ENCODE measurements around the gene DDX20.
"Not testable (repeated sequence)": the region's sequence is repeated elsewhere in the genome, so short reads cannot be mapped to it uniquely, and the experiment has no call there.

Gene DDX20

GRCh38 chr1:111789666-111790316, 34.1 kb downstream of the DDX20 start:
- DNase-seq (ENCODE audit: low read depth in 2 of 2): no peak

- no peak for DNase-seq (ENCODE audit: low read depth in 2 of 2)
These were observed 36.1 kb downstream of the DDX20 start for GRCh38 chr1:111791776-111792175.

DNA sequence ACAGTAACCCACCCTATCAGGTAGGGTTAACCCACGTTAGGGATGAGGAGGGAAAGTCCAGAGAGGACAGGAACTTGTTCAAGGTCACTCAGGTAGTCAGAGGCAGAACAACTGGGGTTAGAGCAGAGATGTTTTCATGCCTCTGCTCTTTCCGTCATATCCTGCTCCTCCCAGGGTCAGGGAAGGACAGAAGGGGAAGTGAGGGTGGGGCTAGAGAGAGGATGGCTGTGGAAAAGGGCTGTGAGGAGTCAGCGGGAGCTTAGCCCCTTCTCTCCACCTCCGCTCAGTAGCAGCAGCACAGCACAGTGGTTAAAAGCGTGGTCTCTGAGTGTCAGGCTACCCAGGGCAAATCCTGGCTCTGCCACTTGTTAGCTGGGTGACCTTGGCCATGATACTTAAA, 36.5 kb downstream of the DDX20 start:
- no peak for DNase-seq (ENCODE audit: low read depth in 2 of 2)

DNA sequence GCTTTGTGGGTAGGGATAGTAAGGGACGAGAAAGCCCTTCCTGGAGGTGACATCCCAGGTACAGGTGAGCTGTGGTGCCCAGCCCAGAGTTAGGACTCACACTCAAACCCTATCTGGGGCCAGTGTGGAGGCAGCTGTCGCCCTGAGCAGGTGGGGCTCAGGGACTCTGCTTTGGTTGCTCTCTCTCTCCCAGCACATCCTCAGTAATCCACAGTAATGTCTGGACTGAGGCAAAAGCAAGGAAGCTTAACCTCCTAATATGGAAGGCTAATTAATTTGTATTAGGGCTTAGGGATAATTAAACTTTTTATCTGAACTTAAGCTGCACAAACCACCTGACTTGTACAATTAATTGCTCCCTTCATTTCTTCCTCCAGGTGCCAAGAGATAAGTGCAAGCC, 38.2 kb downstream of the DDX20 start:
- DNase-seq (ENCODE audit: low read depth in 2 of 2): no peak

DNA sequence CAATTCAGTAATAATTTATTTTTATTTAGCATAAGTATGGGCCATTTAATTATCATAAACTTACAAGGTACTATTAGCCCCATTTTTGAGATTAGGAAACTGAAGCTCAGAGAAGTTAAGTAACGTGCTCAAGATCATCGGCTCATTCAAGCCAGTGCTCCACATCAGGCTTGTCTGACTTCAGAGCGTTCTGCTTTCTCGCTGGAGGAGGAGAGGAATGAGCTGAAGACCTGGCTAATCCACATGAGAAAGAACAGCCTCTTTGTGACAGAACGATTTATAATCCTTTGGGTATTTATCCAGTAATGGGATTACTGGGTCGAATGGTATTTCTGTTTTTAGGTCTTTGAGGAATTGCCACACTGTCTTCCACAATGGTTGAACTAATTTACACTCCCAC, 39.7 kb downstream of the DDX20 start:
- no peak for DNase-seq (ENCODE audit: low read depth in 2 of 2)

DNA sequence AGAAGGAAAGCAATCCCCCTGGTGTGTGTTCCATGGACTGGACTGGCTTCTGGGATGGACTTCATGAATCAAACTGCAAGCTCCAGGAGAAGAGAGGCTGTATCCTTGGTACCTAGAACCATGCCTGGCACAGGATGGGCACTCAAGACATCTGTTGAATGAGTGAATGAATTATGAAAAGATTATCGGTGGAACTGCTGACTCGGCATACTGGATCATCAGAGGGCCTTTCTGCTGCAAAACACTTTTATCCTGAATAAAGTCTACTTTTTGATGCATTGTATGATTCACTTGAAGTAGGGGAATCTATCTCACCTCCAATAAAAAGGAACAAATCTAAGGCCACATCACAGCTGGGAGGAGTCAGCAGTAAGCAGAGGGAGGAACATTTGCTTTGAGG, 42.9 kb downstream of the DDX20 start:
- DNase-seq (ENCODE audit: low read depth in 2 of 2): no peak

GRCh38 chr1:111799722-111800121, 44.0 kb downstream of the DDX20 start:
- DNase-seq (ENCODE audit: low read depth in 2 of 2): not testable (repeated sequence)

DNA sequence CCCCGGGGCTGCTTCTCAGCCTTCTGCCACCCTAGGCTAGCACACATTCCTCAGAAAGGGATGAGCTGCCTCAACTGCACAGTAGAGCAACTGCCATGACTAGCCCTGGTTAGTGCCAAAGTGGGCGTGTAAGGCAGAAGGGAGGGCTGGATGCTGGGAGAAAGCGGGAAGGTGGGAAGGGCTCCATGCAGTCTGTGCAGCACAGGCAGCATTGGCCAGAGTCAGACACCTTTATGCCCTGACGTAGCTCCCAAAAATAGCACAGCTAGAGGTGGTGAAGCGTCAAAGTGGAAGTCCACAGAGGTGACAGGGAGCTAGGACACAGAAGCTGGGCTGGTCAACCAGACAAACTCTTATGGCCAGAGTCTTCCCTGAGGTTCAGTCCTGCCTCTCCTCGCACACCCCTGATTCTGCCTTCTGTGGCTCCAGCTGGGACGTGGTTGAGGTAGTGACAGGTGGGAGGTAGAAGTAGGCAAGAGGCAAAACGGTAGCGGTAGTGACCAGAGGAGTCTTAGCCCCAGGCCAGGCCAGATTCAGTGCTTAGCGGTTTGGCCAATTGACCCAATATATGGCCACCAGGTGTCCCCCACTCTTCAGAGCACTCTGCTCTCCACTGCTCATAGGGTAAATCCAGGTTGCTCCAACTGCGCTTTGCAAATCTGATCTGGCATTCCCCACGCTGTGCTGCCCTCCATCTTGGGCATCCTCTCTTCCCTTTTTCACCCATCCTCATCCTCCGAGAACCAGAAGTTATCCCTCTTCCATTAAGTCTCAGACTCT, 45.6 kb downstream of the DDX20 start:
- DNase-seq (ENCODE audit: low read depth in 2 of 2): no peak

DNA sequence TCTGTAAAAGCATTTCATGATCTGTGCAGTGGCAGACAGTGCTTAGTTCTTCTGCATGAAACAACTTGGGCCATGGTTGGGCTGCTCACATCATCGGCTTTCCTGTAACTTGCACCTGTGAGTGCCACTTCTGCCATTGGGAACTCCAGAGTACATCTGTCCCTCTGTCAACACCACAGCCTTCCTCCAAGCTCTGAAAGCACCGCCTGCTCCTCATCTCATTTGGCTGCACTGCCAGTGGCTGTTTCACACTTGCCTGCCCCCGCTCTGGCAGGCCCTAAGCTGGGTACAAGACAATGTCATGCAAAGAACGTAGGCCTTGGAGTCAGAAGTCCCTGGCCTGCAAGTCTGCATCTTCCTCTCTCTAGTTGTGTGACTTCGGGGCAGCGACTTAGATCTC, 46.4 kb downstream of the DDX20 start:
- DNase-seq (ENCODE audit: low read depth in 2 of 2): no peak

GRCh38 chr1:111802984-111803383, 47.3 kb downstream of the DDX20 start:
- DNase-seq (ENCODE audit: low read depth in 2 of 2): no peak

DNA sequence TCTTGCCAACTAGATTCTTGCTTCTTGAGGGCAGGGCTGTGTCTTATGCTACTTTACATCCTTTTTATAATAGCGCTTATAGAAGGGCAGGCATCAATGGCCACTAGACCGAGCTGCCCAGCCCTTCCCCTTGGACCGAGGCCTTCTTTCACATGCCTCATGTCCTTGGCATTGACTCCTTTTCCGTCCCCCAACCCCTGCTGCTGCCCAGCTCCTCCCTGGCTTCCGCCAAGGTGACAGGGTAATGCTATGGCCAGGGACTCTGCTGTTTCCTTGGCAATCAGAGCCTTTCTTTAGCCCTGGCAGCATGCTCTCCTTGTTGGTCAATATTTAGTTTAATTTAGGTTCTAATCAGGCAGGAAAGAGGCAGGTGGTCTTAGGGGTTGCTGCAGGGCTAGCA, 48.2 kb downstream of the DDX20 start:
- no peak for DNase-seq (ENCODE audit: low read depth in 2 of 2)

DNA sequence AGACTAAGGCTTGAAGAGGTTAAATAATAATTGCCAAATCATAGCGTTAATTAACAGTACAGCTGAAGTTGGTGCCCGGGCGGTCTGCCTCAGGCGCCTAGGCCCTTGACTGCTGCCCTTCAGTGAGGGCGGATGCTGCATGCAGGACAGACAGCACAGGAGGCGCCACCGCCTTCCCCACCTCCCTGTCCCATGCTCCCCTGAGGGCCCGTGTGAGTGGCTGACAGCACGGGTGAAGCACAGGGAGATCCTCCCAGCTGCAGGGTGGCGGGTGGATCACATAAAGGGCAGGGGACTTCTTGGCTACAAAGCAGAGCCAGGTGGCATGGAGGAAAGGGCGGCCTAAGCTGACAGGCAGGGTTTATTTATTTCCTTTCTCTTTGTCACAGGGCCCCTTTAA, 49.1 kb downstream of the DDX20 start:
- no peak for DNase-seq (ENCODE audit: low read depth in 2 of 2)

DNA sequence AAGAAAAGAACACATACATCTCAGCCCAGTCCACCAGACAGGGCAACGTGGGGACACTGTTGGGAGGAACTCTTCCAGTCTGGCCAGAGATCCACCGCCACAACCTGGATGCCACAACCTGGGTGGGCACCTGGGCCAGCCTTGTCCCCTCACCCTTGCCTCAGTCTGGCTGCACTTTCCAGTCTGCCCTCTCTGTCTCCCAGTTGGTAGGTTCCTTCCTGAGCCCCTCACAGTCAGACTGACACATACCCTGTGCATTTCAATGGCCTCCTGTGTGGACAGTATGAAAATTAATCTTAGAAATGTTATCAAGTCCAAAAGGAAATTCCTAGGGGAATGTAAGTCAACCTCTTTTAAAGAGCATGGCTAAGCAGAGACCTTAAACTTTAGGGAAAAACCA, 49.5 kb downstream of the DDX20 start:
- DNase-seq (ENCODE audit: low read depth in 2 of 2): no peak

DNA sequence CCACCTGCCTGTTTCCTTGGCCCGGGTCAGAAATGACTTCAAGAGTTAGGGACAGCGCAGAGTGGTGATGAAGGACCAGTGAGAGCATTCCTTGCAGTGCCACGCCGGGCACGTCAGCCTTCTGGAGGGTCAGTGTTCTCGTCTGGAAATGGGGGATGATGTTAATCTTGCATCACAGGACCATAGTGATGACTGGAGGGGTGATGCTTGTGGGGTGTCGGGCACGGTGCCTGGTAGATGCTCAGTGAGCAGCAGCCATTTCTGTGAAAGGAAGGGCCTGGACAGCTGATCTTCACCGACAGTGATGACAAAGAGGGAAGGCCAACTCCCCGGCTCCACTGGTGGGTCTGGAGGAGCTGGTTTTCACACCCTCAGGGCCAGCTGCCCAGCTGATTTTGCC, 56.2 kb downstream of the DDX20 start:
- DNase-seq (ENCODE audit: low read depth in 2 of 2): no peak

DNA sequence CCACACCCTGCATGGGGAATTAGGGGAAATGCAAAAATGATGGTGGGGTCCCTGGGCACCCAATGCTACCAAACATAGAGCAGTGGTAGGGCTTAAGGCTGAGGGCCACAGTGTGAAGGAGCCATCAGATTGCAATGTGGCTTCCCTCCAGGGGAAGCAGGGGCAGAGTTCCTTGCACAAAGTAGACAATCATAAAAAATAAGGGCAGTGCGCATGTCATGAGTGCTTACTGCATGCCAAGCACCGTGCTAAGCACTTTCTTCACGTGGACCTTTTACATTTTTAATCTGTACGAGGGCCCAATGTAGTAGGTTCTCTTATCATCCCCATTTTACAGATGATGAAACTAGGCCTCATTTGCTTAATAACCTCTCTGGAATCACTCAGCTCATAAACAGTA, 56.6 kb downstream of the DDX20 start:
- DNase-seq (ENCODE audit: low read depth in 2 of 2): no peak

DNA sequence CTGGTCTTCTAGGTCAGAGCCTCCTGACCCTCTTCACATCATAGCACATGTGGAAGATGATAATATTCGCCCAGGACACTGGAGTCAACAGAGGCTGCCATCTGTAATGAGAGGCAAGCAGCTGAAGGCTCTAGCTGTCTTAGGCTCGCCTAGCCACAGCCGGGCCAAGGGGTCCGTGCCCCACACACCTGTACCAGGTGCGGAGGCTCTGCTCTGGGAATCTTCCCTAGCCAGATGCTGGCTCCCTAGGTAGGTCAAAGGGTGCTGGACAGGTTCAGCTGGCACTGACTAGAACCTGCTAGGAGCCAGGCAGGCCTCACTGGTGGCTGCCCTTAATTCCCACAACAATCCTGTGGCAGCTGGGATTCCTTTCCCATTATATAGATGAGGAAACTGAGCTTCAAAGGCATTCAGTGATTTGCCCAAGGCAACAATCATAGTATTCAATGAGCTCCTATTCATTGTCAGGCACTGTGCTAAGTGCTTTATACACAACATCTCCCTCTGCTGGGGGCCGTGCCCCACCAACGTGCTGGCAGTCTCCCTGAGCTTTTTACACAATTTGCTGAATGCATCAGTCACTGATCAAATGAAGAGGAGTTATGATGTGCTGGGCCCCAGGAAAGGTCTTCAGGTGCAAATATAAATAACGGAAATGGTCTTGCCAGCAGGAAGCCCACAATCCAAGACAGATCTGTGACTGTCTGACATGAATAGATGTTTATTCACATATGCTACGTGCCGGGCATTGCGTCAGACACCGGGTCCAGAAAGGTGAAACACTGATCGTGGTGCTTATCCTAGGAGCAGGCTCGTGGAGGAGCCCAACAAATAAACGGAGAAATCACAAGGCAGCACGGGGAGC, 58.0 kb downstream of the DDX20 start:
- DNase-seq (ENCODE audit: low read depth in 2 of 2): no peak

- no peak for DNase-seq (ENCODE audit: low read depth in 2 of 2)
These were observed 58.6 kb downstream of the DDX20 start for GRCh38 chr1:111814305-111814628.

- no peak for DNase-seq (ENCODE audit: low read depth in 2 of 2)
These were observed 58.9 kb downstream of the DDX20 start for GRCh38 chr1:111814642-111815041.
